Astrocyte (in vitro differentiated cells and primary cell): ENCODE measurements around the gene CKLF. TPM values are rescaled to one million over a fixed set of nuclear protein-coding genes. Genes with fewer than 3 reads are reported as not detected.
"Not testable (repeated sequence)": the region's sequence is repeated elsewhere in the genome, so short reads cannot be mapped to it uniquely, and the experiment has no call there.

Experiments
- DNase-seq: peaks from one replicate; pipeline ENCODE4 v3.0.0-alpha.2; 2010; ENCODE audit warnings: low read depth
- FAIRE-seq: peaks from 2 replicates; lab custom pipeline; 2011; peaks lifted over from hg19 to GRCh38; lab: Jason Lieb, UNC
- H2AFZ ChIP-seq: 2 replicates; pipeline ENCODE4 v1.6.0; 2012; ENCODE audit warnings: low read depth, low read length, inconsistent platforms
- H3K27ac ChIP-seq: 2 replicates; pipeline ENCODE4 v1.5.1; 2011; ENCODE audit warnings: low read depth, low read length, inconsistent platforms
- H3K27me3 ChIP-seq: 2 replicates; pipeline ENCODE4 v1.6.0; 2011; ENCODE audit warnings: low read length, inconsistent platforms; ENCODE audit not compliant: insufficient read depth
- H3K36me3 ChIP-seq: 2 replicates; pipeline ENCODE4 v1.5.1; 2011; ENCODE audit warnings: low read length, inconsistent platforms; ENCODE audit not compliant: insufficient read depth
- H3K4me1 ChIP-seq: 2 replicates; pipeline ENCODE4 v1.5.1; 2011; ENCODE audit warnings: low read length, inconsistent platforms; ENCODE audit not compliant: insufficient read depth
- H3K4me2 ChIP-seq: 2 replicates; pipeline ENCODE4 v1.6.0; 2012; ENCODE audit warnings: low read length, inconsistent platforms
- H3K4me3 ChIP-seq: 2 replicates; pipeline ENCODE4 v1.5.1; 2011; ENCODE audit warnings: low read depth, mild to moderate bottlenecking, low read length, inconsistent platforms; ENCODE audit not compliant: insufficient read depth
- H3K79me2 ChIP-seq: 2 replicates; pipeline ENCODE4 v1.6.0; 2012; ENCODE audit warnings: mild to moderate bottlenecking, low read length, inconsistent platforms; ENCODE audit not compliant: insufficient read depth
- H3K9ac ChIP-seq: 2 replicates; pipeline ENCODE4 v1.6.0; 2012; ENCODE audit warnings: mild to moderate bottlenecking, low read length, inconsistent platforms
- H3K9me3 ChIP-seq: 2 replicates; pipeline ENCODE4 v1.5.1; 2012; ENCODE audit warnings: low read depth, mild to moderate bottlenecking, low read length, inconsistent platforms; ENCODE audit not compliant: insufficient read depth
- H4K20me1 ChIP-seq: 2 replicates; pipeline ENCODE4 v1.6.0; 2012; ENCODE audit warnings: low read length, inconsistent platforms; ENCODE audit not compliant: insufficient read depth
- H3K27ac Mint-ChIP-seq: one replicate; pipeline ENCODE4 v1.8.0; 2021; ENCODE audit warnings: mild to moderate bottlenecking, mixed read lengths; ENCODE audit not compliant: unreplicated experiment
- H3K27me3 Mint-ChIP-seq: one replicate; pipeline ENCODE4 v1.8.0; 2021; ENCODE audit warnings: low read depth, mixed read lengths; ENCODE audit not compliant: unreplicated experiment
- H3K36me3 Mint-ChIP-seq: one replicate; pipeline ENCODE4 v1.8.0; 2021; ENCODE audit warnings: low read depth, mixed read lengths; ENCODE audit not compliant: unreplicated experiment
- H3K4me1 Mint-ChIP-seq: one replicate; pipeline ENCODE4 v1.8.0; 2021; ENCODE audit warnings: low read depth, mixed read lengths; ENCODE audit not compliant: unreplicated experiment
- H3K4me3 Mint-ChIP-seq: one replicate; pipeline ENCODE4 v1.8.0; 2021; ENCODE audit warnings: mild to moderate bottlenecking, moderate library complexity, mixed read lengths; ENCODE audit not compliant: unreplicated experiment
- H3K9me3 Mint-ChIP-seq: one replicate; pipeline ENCODE4 v1.8.0; 2021; ENCODE audit warnings: mild to moderate bottlenecking, mixed read lengths; ENCODE audit not compliant: unreplicated experiment
- EZH2 ChIP-seq: IDR thresholded peaks from 2 replicates; pipeline ENCODE4 v1.6.1; 2012; ENCODE audit warnings: mild to moderate bottlenecking, low read length, inconsistent platforms; ENCODE audit not compliant: insufficient read depth
- total RNA-seq: library from RNA; stranded (reverse); gene quantifications from 2 replicates; pipeline ENCODE4 v1.2.1, GENCODE V29; 2021
- TF ChIP-seq, protein P1 (sequence below): IDR thresholded peaks from 2 replicates; pipeline ENCODE4 v1.5.1; 2011; ENCODE audit warnings: low read depth, mild to moderate bottlenecking, inconsistent platforms, low read length, moderate library complexity; ENCODE audit not compliant: insufficient read depth

Gene CKLF
- total RNA-seq, 1 donor from 2014 or later = 24.5 TPM

DNA sequence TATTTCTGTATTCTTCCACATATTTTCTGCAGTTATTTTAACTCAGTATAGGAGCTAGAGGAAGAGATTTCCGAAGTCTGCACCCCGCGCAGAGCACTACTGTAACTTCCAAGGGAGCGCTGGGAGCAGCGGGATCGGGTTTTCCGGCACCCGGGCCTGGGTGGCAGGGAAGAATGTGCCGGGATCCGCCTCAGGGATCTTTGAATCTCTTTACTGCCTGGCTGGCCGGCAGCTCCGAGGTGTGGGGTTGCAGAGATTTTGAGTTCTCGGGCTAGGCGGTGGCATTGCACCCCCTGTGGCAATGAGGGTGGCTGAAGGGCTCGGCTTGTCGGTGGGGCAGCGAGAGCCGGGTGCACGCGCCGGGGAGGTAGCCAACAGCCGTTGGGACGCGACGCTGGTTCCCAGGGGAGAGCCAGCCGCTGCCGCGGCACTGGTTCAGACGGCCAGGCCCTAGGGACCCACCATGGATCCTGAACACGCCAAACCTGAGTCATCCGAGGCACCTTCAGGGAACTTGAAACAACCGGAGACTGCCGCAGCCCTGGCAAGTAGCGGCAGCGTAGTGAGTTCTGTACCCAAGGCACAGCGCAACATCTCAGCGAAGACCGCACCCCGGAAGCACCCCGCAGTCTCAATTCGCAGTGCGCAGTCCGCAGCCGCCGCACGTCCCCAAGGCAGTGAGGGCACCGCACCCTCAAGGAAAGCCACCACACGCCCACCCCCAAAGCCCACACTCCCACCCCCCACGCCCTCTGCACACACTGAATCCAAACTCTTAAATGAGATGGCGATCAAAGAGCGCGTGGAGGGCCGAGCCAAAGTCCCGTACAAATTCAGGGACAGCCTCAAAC is 13.9 kb downstream of the CKLF start, which contains the start of gene CMTM1:
Gene CMTM1 (plus strand): TSS at position 389 of the 851 bp plus-strand sequence. CDS start 75 bp downstream, at position 464.
- Histone ChIP-seq H3K27me3 (no peaks in the 10 kb centered on the region), H2AFZ (no peak within 1 kb of the TSS), H3K4me2 (no peak within 1 kb of the TSS), H3K4me1 (peaks cover 26% of the 10 kb centered on the region), H3K9ac (no peak within 1 kb of the TSS), H3K27ac (no peak within 1 kb of the TSS), H3K36me3 (peaks cover 7% of the 10 kb centered on the region), H3K4me3 (no peak within 1 kb of the TSS), H4K20me1 (peaks cover 6% of the 10 kb centered on the region), H3K9me3 (no peaks in the 10 kb centered on the region), H3K79me2 (no peaks in the 10 kb centered on the region)
- Mint-ChIP-seq H3K27ac (no peak within 1 kb of the TSS), H3K4me1 (peaks cover 24% of the 10 kb centered on the region), H3K36me3 (peaks cover 13% of the 10 kb centered on the region), H3K4me3 (no peak within 1 kb of the TSS), H3K9me3 (no peaks in the 10 kb centered on the region), H3K27me3 (no peaks in the 10 kb centered on the region)
- FAIRE-seq = no peak
- no peak for TF ChIP-seq EZH2
- no peak for DNase-seq

DNA sequence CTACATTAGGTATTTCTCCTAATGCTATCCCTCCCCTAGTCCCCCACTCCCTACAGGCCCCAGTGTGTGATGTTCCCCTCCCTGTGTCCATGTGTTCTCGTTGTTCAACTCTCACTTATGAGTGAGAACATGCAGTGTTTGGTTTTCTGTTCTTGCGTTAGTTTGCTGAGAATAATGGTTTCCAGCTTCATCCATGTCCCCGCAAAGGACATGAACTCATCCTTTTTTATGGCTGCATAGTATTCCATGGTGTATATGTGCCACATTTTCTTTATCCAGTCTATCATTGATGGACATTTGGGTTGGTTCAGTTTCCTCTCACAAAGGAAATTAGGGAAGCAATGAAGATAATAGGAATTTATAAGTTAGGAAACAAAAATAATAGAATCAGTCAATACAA is 14.9 kb downstream of the CKLF start:
- not testable (repeated sequence) for H3K9me3 ChIP-seq, H2AFZ ChIP-seq, H3K27ac Mint-ChIP-seq, H3K36me3 ChIP-seq, H3K27me3 ChIP-seq, H3K27me3 Mint-ChIP-seq, H3K9me3 Mint-ChIP-seq, H3K4me3 Mint-ChIP-seq, H3K27ac ChIP-seq, H3K9ac ChIP-seq, H4K20me1 ChIP-seq, H3K79me2 ChIP-seq, FAIRE-seq, H3K4me2 ChIP-seq, H3K4me3 ChIP-seq, DNase-seq
- H3K4me1 ChIP-seq = peaks cover 26% of the 10 kb centered on the region
- H3K36me3 Mint-ChIP-seq = peaks cover 15% of the 10 kb centered on the region
- H3K4me1 Mint-ChIP-seq = peaks cover 25% of the 10 kb centered on the region

DNA sequence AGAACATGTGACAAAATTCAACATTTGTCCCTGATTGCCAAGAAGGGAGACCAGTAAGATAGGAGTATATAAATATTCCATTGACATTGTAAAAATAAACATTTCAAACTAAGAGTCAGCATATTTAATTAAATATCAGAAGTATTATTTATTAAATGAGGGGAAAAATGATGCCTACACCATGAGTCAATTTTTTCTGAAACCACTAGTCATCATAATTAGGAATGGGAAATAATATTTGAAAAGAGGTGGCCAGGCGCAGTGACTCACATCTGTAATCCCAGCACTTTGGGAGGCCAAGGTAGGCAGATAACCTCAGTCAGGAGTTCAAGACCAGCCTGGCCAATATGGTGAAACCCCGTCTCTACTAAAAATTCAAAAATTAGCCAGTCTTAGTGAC is 16.0 kb downstream of the CKLF start:
- H4K20me1 ChIP-seq = no peaks in the 10 kb centered on the region
- no peak overlapping the region for H3K27ac Mint-ChIP-seq
- peaks cover 4% of the 10 kb centered on the region for H3K36me3 ChIP-seq
- no peak for TF ChIP-seq EZH2
- TF ChIP-seq, protein P1, sequence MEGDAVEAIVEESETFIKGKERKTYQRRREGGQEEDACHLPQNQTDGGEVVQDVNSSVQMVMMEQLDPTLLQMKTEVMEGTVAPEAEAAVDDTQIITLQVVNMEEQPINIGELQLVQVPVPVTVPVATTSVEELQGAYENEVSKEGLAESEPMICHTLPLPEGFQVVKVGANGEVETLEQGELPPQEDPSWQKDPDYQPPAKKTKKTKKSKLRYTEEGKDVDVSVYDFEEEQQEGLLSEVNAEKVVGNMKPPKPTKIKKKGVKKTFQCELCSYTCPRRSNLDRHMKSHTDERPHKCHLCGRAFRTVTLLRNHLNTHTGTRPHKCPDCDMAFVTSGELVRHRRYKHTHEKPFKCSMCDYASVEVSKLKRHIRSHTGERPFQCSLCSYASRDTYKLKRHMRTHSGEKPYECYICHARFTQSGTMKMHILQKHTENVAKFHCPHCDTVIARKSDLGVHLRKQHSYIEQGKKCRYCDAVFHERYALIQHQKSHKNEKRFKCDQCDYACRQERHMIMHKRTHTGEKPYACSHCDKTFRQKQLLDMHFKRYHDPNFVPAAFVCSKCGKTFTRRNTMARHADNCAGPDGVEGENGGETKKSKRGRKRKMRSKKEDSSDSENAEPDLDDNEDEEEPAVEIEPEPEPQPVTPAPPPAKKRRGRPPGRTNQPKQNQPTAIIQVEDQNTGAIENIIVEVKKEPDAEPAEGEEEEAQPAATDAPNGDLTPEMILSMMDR = no peak
- H3K4me1 ChIP-seq = peaks cover 26% of the 10 kb centered on the region
- H2AFZ ChIP-seq = no peak overlapping the region
- no peak overlapping the region for H3K9ac ChIP-seq
- peaks cover 3% of the 10 kb centered on the region for H3K27me3 Mint-ChIP-seq
- no peaks in the 10 kb centered on the region for H3K9me3 Mint-ChIP-seq
- FAIRE-seq (no peak), DNase-seq (no peak)
- H3K4me3 ChIP-seq = no peak overlapping the region
- H3K4me3 Mint-ChIP-seq = no peak overlapping the region
- no peaks in the 10 kb centered on the region for H3K27me3 ChIP-seq
- peaks cover 26% of the 10 kb centered on the region for H3K4me1 Mint-ChIP-seq
- H3K4me2 ChIP-seq = peak overlapping the region; percentile 16
- no peaks in the 10 kb centered on the region for H3K9me3 ChIP-seq
- no peaks in the 10 kb centered on the region for H3K79me2 ChIP-seq
- peak overlapping the region; percentile 79 for H3K27ac ChIP-seq
- H3K36me3 Mint-ChIP-seq = peaks cover 16% of the 10 kb centered on the region
